Keratinocyte (primary cell): ENCODE results near the gene AGBL2. TPM values are rescaled to one million over a fixed set of nuclear protein-coding genes. Genes with fewer than 3 reads are reported as not detected.

Experiments used
- DNase-seq: peaks from one replicate; pipeline ENCODE4 v3.0.0-alpha.2; 2011; ENCODE audit warnings: low read depth, missing footprints, low spot score
- FAIRE-seq: peaks from 2 replicates; lab custom pipeline; 2011; peaks lifted over from hg19 to GRCh38; lab: Jason Lieb, UNC
- H2AFZ ChIP-seq: 2 replicates; pipeline ENCODE4 v1.6.0; 2012; ENCODE audit warnings: low read length, control low read depth, inconsistent platforms; ENCODE audit not compliant: control insufficient read depth
- H3K27ac ChIP-seq: 2 replicates; pipeline ENCODE4 v1.5.1; 2011; ENCODE audit warnings: low read length; ENCODE audit not compliant: control insufficient read depth, insufficient read depth
- H3K27me3 ChIP-seq: 3 replicates; pipeline ENCODE4 v1.6.0; 2011; ENCODE audit warnings: low read length; ENCODE audit not compliant: control insufficient read depth, insufficient read depth; ENCODE audit errors: extremely low read depth
- H3K36me3 ChIP-seq, 2 experiments: 2 replicates in 1 of 2; 3 replicates in 1 of 2; pipeline ENCODE4 v1.5.1; 2011; ENCODE audit warnings: low read length in 2 of 2, mild to moderate bottlenecking in 1 of 2; ENCODE audit not compliant: control insufficient read depth in 2 of 2, insufficient read depth in 2 of 2; ENCODE audit errors: extremely low read depth in 1 of 2
- H3K4me1 ChIP-seq: 3 replicates; pipeline ENCODE4 v1.5.1; 2011; ENCODE audit warnings: low read length; ENCODE audit not compliant: control insufficient read depth, insufficient read depth; ENCODE audit errors: extremely low read depth
- H3K4me2 ChIP-seq: 3 replicates; pipeline ENCODE4 v1.6.0; 2011; ENCODE audit warnings: low read depth, low read length; ENCODE audit not compliant: control insufficient read depth, insufficient read depth; ENCODE audit errors: extremely low read depth
- H3K4me3 ChIP-seq, 3 experiments: fragments of 200-600 bp in 1 of 3; sonication (generic) in 1 of 3; 2 replicates in 2 of 3; 3 replicates in 1 of 3; pipeline ENCODE4 v1.5.1; 2011 to 2016; ENCODE audit warnings: low read length in 3 of 3, mild to moderate bottlenecking in 3 of 3, control low read depth in 2 of 3, inconsistent platforms in 1 of 3, low read depth in 1 of 3, mixed read lengths in 1 of 3, mixed run types in 1 of 3, moderate library complexity in 1 of 3; ENCODE audit not compliant: control insufficient read depth in 2 of 3, insufficient read depth in 2 of 3; ENCODE audit errors: extremely low read depth in 1 of 3
- H3K79me2 ChIP-seq: 2 replicates; pipeline ENCODE4 v1.6.0; 2012; ENCODE audit warnings: low read length; ENCODE audit not compliant: control insufficient read depth, insufficient read depth
- H3K9ac ChIP-seq: 3 replicates; pipeline ENCODE4 v1.6.0; 2011; ENCODE audit warnings: low read length; ENCODE audit not compliant: control insufficient read depth, insufficient read depth; ENCODE audit errors: extremely low read depth
- H3K9me1 ChIP-seq: 3 replicates; pipeline ENCODE4 v1.6.0; 2011; ENCODE audit warnings: low read length; ENCODE audit not compliant: control insufficient read depth, insufficient read depth; ENCODE audit errors: extremely low read depth
- H3K9me3 ChIP-seq: 2 replicates; pipeline ENCODE4 v1.5.1; 2012; ENCODE audit warnings: low read depth, low read length; ENCODE audit not compliant: control insufficient read depth
- H4K20me1 ChIP-seq: 3 replicates; pipeline ENCODE4 v1.6.0; 2011; ENCODE audit warnings: low read length; ENCODE audit not compliant: control insufficient read depth, insufficient read depth; ENCODE audit errors: extremely low read depth
- CTCF ChIP-seq, 3 experiments: IDR thresholded peaks in 1 of 3; conservative IDR thresholded peaks in 1 of 3; optimal IDR thresholded peaks in 1 of 3; 2 replicates in 2 of 3; 3 replicates in 1 of 3; pipeline versions ENCODE3 to v1.5.1; 2011; ENCODE audit warnings: low read length in 3 of 3, mild to moderate bottlenecking in 3 of 3, moderate library complexity in 2 of 3, control low read depth in 1 of 3, inconsistent platforms in 1 of 3; ENCODE audit not compliant: insufficient read depth in 2 of 3; ENCODE audit errors: extremely low read depth in 1 of 3
- EZH2 ChIP-seq: IDR thresholded peaks from one replicate; pipeline ENCODE4 v1.6.1; 2012; ENCODE audit warnings: inconsistent platforms, mild to moderate bottlenecking, low read length, moderate library complexity
- dilution Hi-C: fragments of 300-500 bp; cut with MboI; formaldehyde crosslinking; loops from one replicate; pipeline ENCODE4 v1.7.0; 2020; ENCODE audit warnings: low sequenced_read_pairs; ENCODE audit not compliant: extremely low pct_ligation_motif_present
- polyA plus RNA-seq, 5 experiments: library from polyadenylated mRNA; depleted of rRNA in 3 of 5; stranded (reverse) in 3 of 5; stranded (forward) in 1 of 5; unstranded in 1 of 5; fragments of >200 nt; gene quantifications; 1 replicate in 1 of 5; 2 replicates in 3 of 5; 3 replicates in 1 of 5; pipeline versions ENCODE4 v1.2.1 to v1.2.3, GENCODE V29; 2011 to 2012; ENCODE audit warnings: missing spikeins in 2 of 5, low read depth in 1 of 5, low replicate concordance in 1 of 5

AGBL2 gene
- polyA plus RNA-seq, 1 donor (not counting 4 experiments of a cell fraction or from before 2014, with no cell fraction given): 1.3 TPM

GRCh38 chr11:47669856-47670255 lies 45.3 kb downstream of the AGBL2 start:
- H3K9me1 ChIP-seq: no peaks in the 10 kb centered on the region
- no peak overlapping the region for H3K9ac ChIP-seq
- FAIRE-seq (no peak), DNase-seq (no peak)
- H3K4me2 ChIP-seq: no peak overlapping the region
- no peak for TF ChIP-seq CTCF (optimal IDR thresholded peaks at IDR 0.05 in 1 of 3, IDR thresholded peaks at IDR 0.05 in 1 of 3, conservative IDR thresholded peaks at IDR 0.05 in 1 of 3; ENCODE audit: extremely low read depth in 1 of 3, insufficient read depth in 2 of 3, low read length in 3 of 3)
- TF ChIP-seq EZH2: no peak
- peaks cover 9% of the 10 kb centered on the region for H3K4me1 ChIP-seq
- H4K20me1 ChIP-seq: no peaks in the 10 kb centered on the region
- no peaks in the 10 kb centered on the region for H3K79me2 ChIP-seq
- no peak overlapping the region for H3K27ac ChIP-seq
- H2AFZ ChIP-seq: no peak overlapping the region
- no peaks in the 10 kb centered on the region for H3K27me3 ChIP-seq
- dilution Hi-C loops: no loop called here
- H3K9me3 ChIP-seq: no peaks in the 10 kb centered on the region
- no peaks in the 10 kb centered on the region for H3K36me3 ChIP-seq
- H3K4me3 ChIP-seq: no peak overlapping the region

- TF ChIP-seq CTCF (optimal IDR thresholded peaks at IDR 0.05 in 1 of 3, IDR thresholded peaks at IDR 0.05 in 1 of 3, conservative IDR thresholded peaks at IDR 0.05 in 1 of 3; ENCODE audit: extremely low read depth in 1 of 3, insufficient read depth in 2 of 3, low read length in 3 of 3): no peak
- TF ChIP-seq EZH2: no peak
- H3K9me3 ChIP-seq: no peaks in the 10 kb centered on the region
- H2AFZ ChIP-seq: no peak overlapping the region
- H3K27me3 ChIP-seq: no peaks in the 10 kb centered on the region
- no peak overlapping the region for H3K4me3 ChIP-seq
- H3K4me1 ChIP-seq: peaks cover 15% of the 10 kb centered on the region
- no peaks in the 10 kb centered on the region for H3K9me1 ChIP-seq
- H3K9ac ChIP-seq: no peak overlapping the region
- H3K27ac ChIP-seq: no peak overlapping the region
- H3K36me3 ChIP-seq: no peaks in the 10 kb centered on the region
- dilution Hi-C loops: no loop called here
- no peaks in the 10 kb centered on the region for H3K79me2 ChIP-seq
- DNase-seq: no peak
- H4K20me1 ChIP-seq: no peaks in the 10 kb centered on the region
- no peak for FAIRE-seq
- no peak overlapping the region for H3K4me2 ChIP-seq
Measured at GRCh38 chr11:47668665-47669064, 46.5 kb downstream of the AGBL2 start.
